ENCODE results near the gene KCMF1.

GRCh38 chr2:84966731-84967130 lies 4.2 kb upstream of the KCMF1 start:
- no peak for TF ChIP-seq POLR2A (IDR thresholded peaks at IDR 0.05)
- TF ChIP-seq CTCF (IDR thresholded peaks at IDR 0.05) = no peak

Measured in adrenal gland (tissue), 5 donors.